Stimulated activated naive CD8-positive, alpha-beta T cell treated with anti-CD3 and anti-CD28 coated beads, Interleukin-15, Interleukin-2, amounts not matched to agents 100 ng/mL and 50 ng/mL, for 24 hours (primary cell): ENCODE results near the gene JADE3.

ENCODE experiments used
- H3K27ac Mint-ChIP-seq: one replicate; pipeline ENCODE4 v1.8.0; 2021; ENCODE audit warnings: mild to moderate bottlenecking, mixed read lengths
- H3K27me3 Mint-ChIP-seq: one replicate; pipeline ENCODE4 v1.8.0; 2021; ENCODE audit warnings: mixed read lengths
- H3K36me3 Mint-ChIP-seq: one replicate; pipeline ENCODE4 v1.8.0; 2021; ENCODE audit warnings: low read depth, mixed read lengths
- H3K4me1 Mint-ChIP-seq: one replicate; pipeline ENCODE4 v1.8.0; 2021; ENCODE audit warnings: low read depth, mixed read lengths
- H3K4me3 Mint-ChIP-seq: one replicate; pipeline ENCODE4 v1.8.0; 2021; ENCODE audit warnings: mild to moderate bottlenecking, mixed read lengths
- H3K9me3 Mint-ChIP-seq: one replicate; pipeline ENCODE4 v1.8.0; 2021; ENCODE audit warnings: mixed read lengths

JADE3 gene

DNA sequence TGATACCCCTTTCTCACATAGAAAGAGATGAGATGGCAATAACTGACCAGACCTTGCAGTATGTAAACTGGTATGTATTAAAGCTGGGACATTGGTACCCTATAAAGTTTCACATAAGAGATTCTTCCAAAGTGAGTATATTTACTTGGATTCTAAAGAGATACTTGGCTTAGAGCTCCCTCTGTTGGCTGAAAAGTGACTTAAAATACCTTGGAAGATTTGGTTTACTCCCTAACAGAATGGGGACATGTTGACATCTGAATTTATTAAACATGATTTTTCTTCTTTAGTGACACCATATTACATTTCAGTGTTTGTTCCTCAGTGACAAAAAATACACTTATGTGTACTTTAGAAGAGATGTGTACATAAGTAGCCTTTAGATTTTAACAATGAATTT is 118.1 kb downstream of the JADE3 start:
- Mint-ChIP-seq H3K9me3 (no peaks in the 10 kb centered on the region), H3K36me3 (no peaks in the 10 kb centered on the region), H3K4me3 (no peak overlapping the region), H3K27ac (no peak overlapping the region), H3K4me1 (no peaks in the 10 kb centered on the region), H3K27me3 (no peaks in the 10 kb centered on the region)

DNA sequence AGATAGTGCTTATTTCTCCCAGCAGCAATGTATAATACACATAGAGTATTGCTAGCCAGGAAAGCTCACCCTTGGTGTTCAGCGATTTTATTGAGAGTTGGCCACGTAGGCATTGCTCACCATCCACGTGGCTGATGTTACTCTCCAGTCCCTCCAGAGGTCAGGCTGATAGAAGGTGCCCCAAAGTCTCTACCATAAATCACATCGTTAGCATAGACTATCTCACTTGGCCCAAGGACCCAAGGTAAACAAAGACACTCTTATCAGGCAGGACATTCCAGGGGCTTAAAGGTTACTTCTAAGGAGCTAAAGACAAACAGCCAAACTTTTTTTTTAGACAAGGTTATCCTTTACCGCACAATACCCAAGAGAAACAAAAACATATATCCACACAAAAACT is 135.8 kb downstream of the JADE3 start:
- H3K4me3 Mint-ChIP-seq, result no peak overlapping the region
- peaks cover 5% of the 10 kb centered on the region for H3K9me3 Mint-ChIP-seq
- H3K4me1 Mint-ChIP-seq, result no peaks in the 10 kb centered on the region
- peaks cover 3% of the 10 kb centered on the region for H3K36me3 Mint-ChIP-seq
- no peak overlapping the region for H3K27ac Mint-ChIP-seq
- H3K27me3 Mint-ChIP-seq, result no peaks in the 10 kb centered on the region

DNA sequence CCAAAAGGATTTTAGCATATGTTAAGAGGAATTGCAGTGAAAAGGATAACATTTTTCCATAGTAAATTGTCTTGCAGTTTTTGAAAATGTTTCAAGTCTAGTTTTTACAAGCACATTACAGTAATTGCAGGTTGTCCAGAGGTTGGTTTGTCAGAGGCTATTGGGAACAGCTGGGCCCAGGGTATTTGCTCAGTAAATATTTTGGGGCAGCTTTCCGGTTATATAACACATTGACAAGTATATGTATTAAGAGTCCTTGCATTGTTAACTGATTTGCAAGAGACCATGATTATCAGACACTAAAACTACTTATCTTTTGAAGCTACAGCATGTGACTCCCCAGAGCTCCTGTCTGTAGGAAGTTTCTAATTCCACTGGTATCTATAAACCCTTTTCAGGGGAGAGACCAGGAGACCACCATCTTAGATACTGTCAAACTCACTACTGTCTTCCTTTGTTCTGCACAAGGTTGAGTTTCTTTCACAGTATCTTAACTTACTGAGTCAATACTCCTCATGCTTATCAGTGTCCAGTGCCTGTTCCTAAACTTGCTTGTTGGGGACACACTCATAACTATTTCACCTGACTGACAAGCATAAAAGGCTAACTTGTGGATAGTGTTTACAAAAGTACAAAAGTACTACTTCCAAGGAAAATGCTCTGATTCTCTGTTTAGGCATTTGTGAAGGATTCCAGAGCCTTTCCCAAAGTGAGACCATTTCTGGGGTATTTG is 147.1 kb downstream of the JADE3 start:
- Mint-ChIP-seq H3K36me3 (no peaks in the 10 kb centered on the region), H3K27ac (no peak overlapping the region), H3K27me3 (no peaks in the 10 kb centered on the region), H3K4me1 (no peaks in the 10 kb centered on the region), H3K9me3 (no peaks in the 10 kb centered on the region), H3K4me3 (no peak overlapping the region)

DNA sequence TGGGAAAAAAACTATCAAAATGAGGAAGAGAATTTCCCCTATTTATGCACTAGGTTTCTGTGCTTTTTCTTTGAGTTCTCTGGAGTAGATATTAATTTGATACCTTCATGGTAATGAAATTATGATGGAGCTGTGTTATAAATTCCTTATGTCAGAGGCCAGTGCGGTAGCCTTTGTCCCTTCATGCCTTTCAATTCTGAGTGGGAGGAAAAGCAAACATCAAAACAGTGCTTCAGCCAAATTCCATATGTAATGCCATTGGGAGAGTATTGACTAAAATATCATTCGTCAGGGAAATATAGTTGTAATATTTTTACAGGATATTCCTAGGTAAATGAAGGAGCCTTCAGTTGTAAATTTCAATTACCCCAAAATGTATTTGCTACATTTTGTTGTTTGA is 148.5 kb downstream of the JADE3 start:
- H3K27ac Mint-ChIP-seq, result no peak overlapping the region

DNA sequence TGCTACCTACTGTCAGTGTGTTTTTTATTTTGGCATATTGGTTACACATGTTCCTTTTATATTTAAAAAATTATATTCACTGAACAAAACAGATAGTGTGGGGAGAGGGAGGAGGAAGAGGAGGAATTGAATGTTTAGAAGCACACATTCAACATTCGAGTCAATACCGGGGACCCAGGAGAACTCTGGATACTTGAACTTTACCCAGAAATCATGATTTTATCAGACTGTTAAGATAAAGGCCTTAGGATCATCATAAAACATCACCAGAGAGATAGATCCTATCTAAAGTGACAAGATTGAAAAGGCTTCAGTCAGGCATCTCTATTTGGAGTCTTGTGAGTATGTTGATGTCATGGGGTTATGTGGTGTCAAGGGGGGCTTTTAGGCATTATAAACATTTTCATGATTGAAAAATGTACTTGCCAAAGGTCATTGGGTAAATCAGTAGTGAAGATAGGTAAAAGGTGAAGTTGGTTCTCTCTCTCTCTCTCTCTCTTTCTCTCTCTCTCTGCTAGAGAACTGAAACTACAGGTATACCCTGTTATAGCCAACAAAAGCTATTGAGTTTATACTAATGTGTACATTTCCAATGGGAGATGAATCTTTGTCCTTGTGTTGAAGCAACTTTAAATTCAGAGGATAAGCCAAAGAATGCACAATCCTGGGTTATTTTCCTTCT is 149.2 kb downstream of the JADE3 start:
- H3K27me3 Mint-ChIP-seq, result no peaks in the 10 kb centered on the region
- H3K36me3 Mint-ChIP-seq, result no peaks in the 10 kb centered on the region
- H3K27ac Mint-ChIP-seq, result no peak overlapping the region
- no peaks in the 10 kb centered on the region for H3K9me3 Mint-ChIP-seq
- H3K4me1 Mint-ChIP-seq, result no peaks in the 10 kb centered on the region
- H3K4me3 Mint-ChIP-seq, result no peak overlapping the region

More for the DNA sequence above, 148.5 kb downstream of the JADE3 start:
- no peaks in the 10 kb centered on the region for H3K4me1 Mint-ChIP-seq
- H3K4me3 Mint-ChIP-seq, result no peak overlapping the region
- no peaks in the 10 kb centered on the region for H3K36me3 Mint-ChIP-seq
- no peaks in the 10 kb centered on the region for H3K9me3 Mint-ChIP-seq
- H3K27me3 Mint-ChIP-seq, result no peaks in the 10 kb centered on the region

DNA sequence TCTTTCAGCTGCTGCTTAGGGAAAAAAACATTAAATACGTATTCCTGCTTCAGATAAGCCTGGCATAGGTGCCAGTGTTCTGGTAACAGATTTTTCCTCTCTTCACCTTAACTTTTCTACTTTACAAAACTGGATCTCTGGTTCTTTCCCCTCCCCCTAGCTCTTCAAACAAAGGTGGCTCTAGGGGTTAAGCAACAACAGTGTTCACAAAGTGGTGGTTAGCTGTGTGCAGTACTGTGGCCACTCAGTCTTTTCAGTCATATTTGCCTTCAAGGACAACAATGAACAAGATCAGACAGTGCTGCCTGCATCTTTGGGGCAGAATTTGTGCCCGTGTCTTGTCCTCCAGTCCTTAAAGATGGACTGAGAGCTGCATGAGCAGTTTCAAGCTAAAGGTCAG is 151.0 kb downstream of the JADE3 start:
- Mint-ChIP-seq H3K9me3 (no peaks in the 10 kb centered on the region), H3K4me3 (no peak overlapping the region), H3K36me3 (no peaks in the 10 kb centered on the region), H3K4me1 (no peaks in the 10 kb centered on the region), H3K27me3 (no peaks in the 10 kb centered on the region), H3K27ac (no peak overlapping the region)

DNA sequence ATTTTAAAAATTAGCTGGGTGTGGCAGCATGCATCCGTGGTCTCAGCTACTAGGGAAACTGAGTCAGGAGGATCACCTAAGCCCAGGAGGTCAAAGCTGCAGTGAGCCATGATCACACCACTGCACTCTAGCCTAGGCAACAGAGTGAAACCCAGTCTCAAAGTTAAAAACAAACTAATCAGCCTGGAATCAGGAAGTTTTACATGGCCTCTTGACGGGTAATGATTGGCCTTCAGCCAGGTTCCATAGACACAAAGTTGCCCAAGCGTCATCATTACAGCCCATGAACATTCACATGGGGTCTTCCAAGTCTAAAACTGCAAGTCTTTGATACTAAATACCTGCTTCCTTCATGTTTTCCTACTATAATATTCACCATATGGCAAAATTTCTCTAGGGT is 156.0 kb downstream of the JADE3 start:
- Mint-ChIP-seq H3K4me3 (no peak overlapping the region), H3K27ac (no peak overlapping the region), H3K36me3 (no peaks in the 10 kb centered on the region), H3K27me3 (no peaks in the 10 kb centered on the region), H3K4me1 (no peaks in the 10 kb centered on the region), H3K9me3 (no peaks in the 10 kb centered on the region)

DNA sequence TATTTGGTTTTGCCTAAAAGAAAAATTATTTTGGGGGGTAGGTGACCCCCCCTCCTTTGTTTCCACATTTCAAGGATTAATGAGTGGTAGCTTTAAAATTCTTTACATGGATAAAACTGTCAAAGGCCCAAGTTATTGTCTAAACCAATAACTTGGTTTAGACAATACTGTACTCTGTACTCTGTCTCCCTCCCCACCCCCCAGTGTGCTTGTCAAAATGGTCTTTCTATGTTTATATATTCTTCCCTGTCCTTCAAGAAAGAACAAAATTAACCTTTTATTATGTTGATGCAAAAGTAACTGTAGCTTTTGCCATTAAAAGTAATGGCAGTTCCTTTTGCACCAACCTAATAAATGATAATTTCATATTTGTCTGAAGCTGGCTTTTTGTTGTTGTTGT is 156.5 kb downstream of the JADE3 start:
- H3K27me3 Mint-ChIP-seq, result no peaks in the 10 kb centered on the region
- no peaks in the 10 kb centered on the region for H3K36me3 Mint-ChIP-seq
- H3K4me3 Mint-ChIP-seq, result no peak overlapping the region
- H3K27ac Mint-ChIP-seq, result no peak overlapping the region
- H3K4me1 Mint-ChIP-seq, result no peaks in the 10 kb centered on the region
- H3K9me3 Mint-ChIP-seq, result no peaks in the 10 kb centered on the region

DNA sequence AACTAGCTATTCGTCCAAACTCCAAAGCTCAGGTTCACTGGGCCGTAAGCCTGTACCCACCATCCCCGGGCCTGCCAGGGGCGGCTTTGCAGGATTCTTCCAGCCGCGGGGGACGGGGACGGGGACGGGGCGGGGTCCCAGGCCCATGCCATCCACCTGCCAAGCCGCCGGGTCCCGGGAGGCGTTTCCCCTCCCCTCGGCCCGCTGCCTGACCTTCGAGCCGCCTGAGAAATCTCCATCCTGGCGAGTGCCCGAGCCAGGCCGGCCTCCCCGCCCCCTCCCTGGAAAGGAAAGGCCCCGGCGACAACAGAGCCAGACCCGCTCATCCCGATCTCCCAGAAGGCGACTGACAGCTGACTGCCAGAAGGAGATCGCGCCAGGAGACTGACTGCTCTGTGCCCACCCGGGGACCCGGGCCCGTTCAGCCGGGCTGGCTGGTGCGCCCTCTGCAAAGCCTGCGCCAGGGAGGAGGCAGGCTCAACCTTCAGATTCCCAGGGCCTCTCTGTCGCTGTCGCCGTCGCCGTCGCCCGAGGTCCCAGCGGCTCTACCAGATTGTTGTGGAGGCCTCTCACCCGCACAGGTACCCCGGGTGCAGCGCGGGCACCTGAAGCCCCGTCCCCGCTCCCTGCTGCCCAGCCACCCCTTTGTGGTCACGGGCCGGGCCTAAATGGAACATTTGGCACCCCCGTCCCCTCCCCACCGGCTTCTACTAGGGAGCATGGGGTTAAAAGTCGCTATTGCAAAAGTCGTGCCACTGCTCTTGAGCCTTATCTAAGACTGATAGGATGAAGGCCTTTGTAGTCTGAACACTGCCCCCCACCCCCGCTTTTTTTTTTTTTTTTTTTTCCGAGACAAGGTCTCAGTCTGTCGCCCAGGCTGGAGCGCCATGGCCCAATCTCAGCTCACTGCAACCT is 166.2 kb downstream of the JADE3 start, which contains the start of gene RGN:
TSS of gene RGN (plus strand) at position 315 of the 915 bp plus-strand sequence. CDS start 2,702 bp downstream, outside the sequence.
- Mint-ChIP-seq H3K4me1 (no peaks in the 10 kb centered on the region), H3K27ac (no peak within 1 kb of the TSS), H3K9me3 (no peaks in the 10 kb centered on the region), H3K4me3 (no peak within 1 kb of the TSS), H3K36me3 (no peaks in the 10 kb centered on the region), H3K27me3 (no peaks in the 10 kb centered on the region)

DNA sequence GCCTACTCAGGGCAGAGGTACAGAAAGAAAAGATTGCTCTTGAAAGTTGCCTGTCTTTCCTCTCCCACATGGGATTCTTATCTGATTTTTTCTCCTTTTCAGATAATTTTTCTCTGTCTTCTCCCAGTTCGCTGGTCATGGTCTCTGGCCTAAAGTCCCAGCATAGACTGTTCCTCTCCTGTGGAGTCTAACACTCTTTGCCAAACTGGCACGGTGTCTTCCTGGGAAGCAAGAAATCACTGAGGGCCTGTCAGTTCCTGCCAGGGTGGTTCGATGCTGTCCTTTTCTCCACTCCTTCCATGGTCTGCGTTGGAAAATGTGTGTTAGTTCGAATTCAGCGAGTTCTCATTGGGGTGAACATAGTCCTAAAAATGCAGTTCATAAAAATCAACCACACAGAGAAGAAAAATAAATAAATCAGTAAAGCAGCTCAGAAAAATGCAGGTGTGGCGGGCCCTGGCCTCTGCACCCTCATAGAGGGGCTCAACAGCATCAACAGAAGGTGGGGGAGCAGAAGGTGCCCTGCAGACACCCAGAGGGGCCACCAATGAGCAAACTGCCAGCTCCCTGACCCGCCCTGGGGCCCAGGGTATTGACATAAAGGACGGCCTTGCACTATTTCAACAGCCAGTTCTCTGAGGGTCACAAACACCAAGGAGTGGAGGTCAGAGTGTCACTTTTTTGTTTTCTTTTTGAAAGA is 168.1 kb downstream of the JADE3 start:
- no peaks in the 10 kb centered on the region for H3K4me1 Mint-ChIP-seq
- no peaks in the 10 kb centered on the region for H3K27me3 Mint-ChIP-seq
- H3K36me3 Mint-ChIP-seq, result no peaks in the 10 kb centered on the region
- H3K4me3 Mint-ChIP-seq, result no peak overlapping the region
- no peak overlapping the region for H3K27ac Mint-ChIP-seq
- H3K9me3 Mint-ChIP-seq, result no peaks in the 10 kb centered on the region

DNA sequence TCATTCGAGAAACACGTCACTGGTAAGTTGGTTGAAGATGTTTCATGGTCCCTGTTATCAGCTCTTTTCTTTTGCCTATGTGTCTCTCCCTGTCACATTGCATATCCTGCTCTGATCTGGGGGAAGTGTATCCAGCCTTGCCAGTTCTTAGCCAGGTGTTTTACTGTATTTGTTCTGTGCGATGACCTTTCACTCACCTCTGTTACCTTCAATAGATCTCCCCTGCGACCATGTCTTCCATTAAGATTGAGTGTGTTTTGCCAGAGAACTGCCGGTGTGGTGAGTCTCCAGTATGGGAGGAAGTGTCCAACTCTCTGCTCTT is 168.7 kb downstream of the JADE3 start:
- Mint-ChIP-seq H3K9me3 (no peaks in the 10 kb centered on the region), H3K4me1 (no peaks in the 10 kb centered on the region), H3K27ac (no peak overlapping the region), H3K27me3 (no peaks in the 10 kb centered on the region), H3K4me3 (no peak overlapping the region), H3K36me3 (no peaks in the 10 kb centered on the region)

DNA sequence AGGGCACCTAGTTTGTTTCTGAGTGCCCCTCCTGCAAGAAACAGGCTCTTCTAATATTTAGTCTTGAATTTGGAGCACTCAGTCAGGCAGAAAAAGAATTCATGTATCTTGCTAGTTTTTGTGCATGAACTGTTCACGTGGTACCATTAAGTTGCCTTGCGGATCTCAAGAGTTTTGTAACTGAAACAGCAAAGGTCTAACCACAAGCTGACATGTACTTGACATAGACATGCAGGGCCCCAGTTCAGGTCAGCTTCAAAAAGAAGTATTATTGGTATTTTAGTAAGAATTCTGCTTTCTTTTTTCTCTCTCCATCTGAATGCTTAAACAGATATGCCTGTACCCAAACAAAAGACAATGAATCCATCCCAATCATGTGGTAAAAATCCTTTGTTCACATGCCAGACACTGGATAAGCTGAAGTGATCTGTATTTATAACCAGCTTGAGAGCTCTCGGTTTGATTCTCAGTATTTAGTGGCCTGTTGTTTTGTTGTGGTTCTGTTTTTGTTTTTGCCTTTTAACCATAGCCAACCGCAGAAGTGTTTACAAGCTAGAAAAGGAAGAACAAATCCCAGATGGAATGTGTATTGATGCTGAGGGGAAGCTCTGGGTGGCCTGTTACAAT is 179.0 kb downstream of the JADE3 start:
- H3K36me3 Mint-ChIP-seq, result no peaks in the 10 kb centered on the region
- H3K4me3 Mint-ChIP-seq, result no peak overlapping the region
- H3K27ac Mint-ChIP-seq, result no peak overlapping the region
- no peaks in the 10 kb centered on the region for H3K9me3 Mint-ChIP-seq
- H3K27me3 Mint-ChIP-seq, result no peaks in the 10 kb centered on the region
- H3K4me1 Mint-ChIP-seq, result peaks cover 17% of the 10 kb centered on the region

DNA sequence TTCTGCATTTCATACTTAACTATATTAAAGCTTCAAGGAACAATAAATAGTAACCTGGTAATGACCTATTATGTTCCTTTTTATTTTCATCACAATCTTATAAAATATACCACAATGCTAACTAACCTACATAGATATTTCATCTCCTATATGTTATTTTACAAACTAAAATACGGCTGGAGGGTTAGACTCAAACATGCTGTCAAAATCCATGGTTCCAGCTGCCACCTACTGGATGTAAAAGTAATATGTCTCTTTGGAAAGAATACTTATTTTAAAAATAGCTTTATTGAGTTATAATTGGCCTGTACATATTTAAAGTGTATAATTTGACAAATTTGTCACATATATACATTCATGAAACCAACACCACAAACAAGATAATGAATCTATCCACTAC is 181.0 kb downstream of the JADE3 start:
- H3K4me1 Mint-ChIP-seq, result peaks cover 17% of the 10 kb centered on the region
- no peaks in the 10 kb centered on the region for H3K36me3 Mint-ChIP-seq
- no peak overlapping the region for H3K27ac Mint-ChIP-seq
- H3K27me3 Mint-ChIP-seq, result no peaks in the 10 kb centered on the region
- no peak overlapping the region for H3K4me3 Mint-ChIP-seq
- H3K9me3 Mint-ChIP-seq, result no peaks in the 10 kb centered on the region

DNA sequence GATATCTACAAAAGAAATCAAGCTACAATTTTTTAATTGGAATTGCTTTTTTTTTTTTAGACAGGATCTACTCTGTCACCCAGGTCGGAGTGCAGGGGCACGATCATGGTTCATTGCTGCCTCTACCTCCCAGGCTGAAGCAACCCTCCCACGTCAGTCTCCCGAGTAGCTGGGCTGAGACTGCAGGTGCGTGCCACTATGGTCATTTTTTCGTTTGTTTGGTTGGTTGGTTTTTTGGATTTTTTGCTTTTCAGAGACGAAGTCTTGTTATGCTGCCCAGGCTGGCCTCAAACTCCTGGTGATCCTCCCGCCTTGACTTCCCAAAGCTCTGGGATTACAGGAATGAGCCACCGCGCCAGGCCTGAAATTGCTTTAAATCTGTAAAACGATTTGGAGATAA is 181.6 kb downstream of the JADE3 start:
- H3K27me3 Mint-ChIP-seq, result no peaks in the 10 kb centered on the region
- no peak overlapping the region for H3K4me3 Mint-ChIP-seq
- no peak overlapping the region for H3K27ac Mint-ChIP-seq
- no peaks in the 10 kb centered on the region for H3K9me3 Mint-ChIP-seq
- H3K36me3 Mint-ChIP-seq, result no peaks in the 10 kb centered on the region
- H3K4me1 Mint-ChIP-seq, result peaks cover 17% of the 10 kb centered on the region
